HepG2 (cell line): ENCODE results near the gene EIF4H. TPM values are rescaled to one million over a fixed set of nuclear protein-coding genes. Genes with fewer than 3 reads are reported as not detected.

Experiments used
- ATAC-seq: fragments of 200-7000 bp; cut with Tn5 transposase; 3 replicates; pipeline ENCODE4 v1.9.1; 2020; ENCODE audit warnings: mild to moderate bottlenecking, moderate library complexity
- BruUV-seq: library from RNA; stranded (reverse); fragments of 400-500 nt; replicated peaks from 2 replicates; lab custom pipeline; 2021; lab: Mats Ljungman, UMichigan
- CTCF ChIA-PET: fragments of 300-600 bp; formaldehyde crosslinking; extraction: SDS; loops from one replicate; lab custom pipeline; 2021; ENCODE audit warnings: low total read pairs, inconsistent platforms, low intra/inter-chr PET ratio; lab: Yijun Ruan, JAX
- POLR2A ChIA-PET: fragments of 350-600 bp; sonication (Branson Sonifier 250); formaldehyde crosslinking; loops from one replicate; lab custom pipeline; 2020; ENCODE audit warnings: antibody characterized with exemption, inconsistent platforms; lab: Yijun Ruan, JAX
- DNase-seq: peaks from one replicate; pipeline ENCODE4 v3.0.0-alpha.2; 2015; ENCODE audit warnings: low spot score
- FAIRE-seq: peaks from 3 replicates; lab custom pipeline; 2011; peaks lifted over from hg19 to GRCh38; lab: Jason Lieb, UNC
- H2AFZ ChIP-seq: one replicate; pipeline ENCODE4 v1.6.1; 2011; ENCODE audit warnings: low read length, inconsistent platforms
- H3K27ac ChIP-seq: fragments of 300-600 bp; 3 replicates; pipeline ENCODE4 v1.8.0; 2011; ENCODE audit warnings: mixed run types, mild to moderate bottlenecking, mixed read lengths, low read length, inconsistent platforms; ENCODE audit not compliant: insufficient read depth; ENCODE audit errors: extremely low read length
- H3K27me3 ChIP-seq, 2 experiments: fragments of 200-600 bp in 1 of 2; 2 replicates in 1 of 2; 3 replicates in 1 of 2; pipeline versions ENCODE4 v1.6.0 to v1.8.0; 2011; ENCODE audit warnings: low read length in 2 of 2, mild to moderate bottlenecking in 2 of 2, moderate library complexity in 2 of 2, inconsistent platforms in 1 of 2; ENCODE audit not compliant: insufficient read depth in 2 of 2, control insufficient read depth in 1 of 2
- H3K36me3 ChIP-seq, 2 experiments: fragments of 200-600 bp in 1 of 2; replicated peaks in 1 of 2; 2 replicates in 1 of 2; 3 replicates in 1 of 2; pipeline versions ENCODE4 v1.5.1 to v1.8.0; 2011; ENCODE audit warnings: low read length in 2 of 2, inconsistent platforms in 1 of 2; ENCODE audit not compliant: insufficient read depth in 2 of 2, control insufficient read depth in 1 of 2
- H3K4me1 ChIP-seq: 2 replicates; pipeline ENCODE4 v1.5.1; 2012; ENCODE audit warnings: low read length, inconsistent platforms; ENCODE audit not compliant: insufficient read depth
- H3K4me2 ChIP-seq: 2 replicates; pipeline ENCODE4 v1.6.0; 2011; ENCODE audit warnings: low read depth, low read length, inconsistent platforms
- H3K4me3 ChIP-seq, 3 experiments: fragments of 200-600 bp in 1 of 3; sonication (generic), shearing (Covaris generic) in 1 of 3; replicated peaks in 1 of 3; 2 replicates each; pipeline ENCODE4 v1.5.1; 2011 to 2016; ENCODE audit warnings: low read length in 3 of 3, inconsistent platforms in 2 of 3, low read depth in 2 of 3, mild to moderate bottlenecking in 2 of 3, control low read depth in 1 of 3, mixed read lengths in 1 of 3; ENCODE audit not compliant: insufficient read depth in 1 of 3
- H3K79me2 ChIP-seq: one replicate; pipeline ENCODE4 v1.6.1; 2011; ENCODE audit warnings: low read length, inconsistent platforms; ENCODE audit not compliant: insufficient read depth
- H3K9ac ChIP-seq: 2 replicates; pipeline ENCODE4 v1.6.0; 2011; ENCODE audit warnings: mild to moderate bottlenecking, low read depth, low read length, inconsistent platforms; ENCODE audit not compliant: insufficient read depth
- H3K9me3 ChIP-seq: 2 replicates; pipeline ENCODE4 v1.5.1; 2012; ENCODE audit warnings: mild to moderate bottlenecking, low read length
- H4K20me1 ChIP-seq: 2 replicates; pipeline ENCODE4 v1.6.0; 2011; ENCODE audit warnings: inconsistent platforms, mild to moderate bottlenecking, low read length, moderate library complexity; ENCODE audit not compliant: insufficient read depth
- BRD4 ChIP-seq: sonication (generic); formaldehyde crosslinking; IDR thresholded peaks from 2 replicates; pipeline ENCODE4 v1.4.0; 2020; ENCODE audit warnings: missing genetic modification reagents
- FIP1L1 ChIP-seq: fragments of 200-400 bp; formaldehyde crosslinking; IDR thresholded peaks from 2 replicates; pipeline ENCODE4 v1.6.1; 2018; ENCODE audit warnings: low read depth, mild to moderate bottlenecking, low read length, moderate library complexity, borderline replicate concordance; ENCODE audit not compliant: insufficient read depth
- MBNL3 ChIP-seq: fragments of 250-450 bp; sonication (Bioruptor Pico); conservative IDR thresholded peaks from 2 replicates; pipeline ENCODE4 v1.8.0; 2022; ENCODE audit warnings: mild to moderate bottlenecking, inconsistent platforms
- RBM22 ChIP-seq: fragments of 200-400 bp; formaldehyde crosslinking; optimal IDR thresholded peaks from 2 replicates; pipeline ENCODE3; 2017; ENCODE audit warnings: mild to moderate bottlenecking, low read length, moderate library complexity
- SALL1 ChIP-seq: sonication (generic); formaldehyde crosslinking; IDR thresholded peaks from 2 replicates; pipeline ENCODE4 v1.8.0; 2022; ENCODE audit warnings: mild to moderate bottlenecking, missing genetic modification reagents
- TFE3 ChIP-seq: IDR thresholded peaks from 2 replicates; pipeline ENCODE4 v1.6.1; 2016
- ZFAT ChIP-seq: sonication (generic); formaldehyde crosslinking; conservative IDR thresholded peaks from 2 replicates; pipeline ENCODE4 v1.8.1; 2023; ENCODE audit warnings: missing genetic modification reagents, inconsistent platforms
- ZNF138 ChIP-seq: sonication (generic); formaldehyde crosslinking; IDR thresholded peaks from 2 replicates; pipeline ENCODE4 v1.5.0; 2020; ENCODE audit warnings: mild to moderate bottlenecking, low read depth, missing genetic modification reagents
- ZNF143 ChIP-seq: sonication (generic); formaldehyde crosslinking; IDR thresholded peaks from 2 replicates; pipeline ENCODE4 v1.4.0; 2020; ENCODE audit warnings: missing genetic modification reagents
- ZNF383 ChIP-seq: sonication (generic); formaldehyde crosslinking; IDR thresholded peaks from 2 replicates; pipeline ENCODE4 v1.4.0; 2020; ENCODE audit warnings: missing genetic modification reagents, mild to moderate bottlenecking, borderline replicate concordance
- ZNF530 ChIP-seq: sonication (generic); formaldehyde crosslinking; IDR thresholded peaks from 2 replicates; pipeline ENCODE4 v1.5.0; 2020; ENCODE audit warnings: low read depth, mild to moderate bottlenecking, missing genetic modification reagents
- WGBS: methylation state at CpG from one replicate; pipeline ENCODE4 v1.1.6; 2017; ENCODE audit warnings: low lambda C conversion rate; 5-methylcytosine and 5-hydroxymethylcytosine counted together
- in situ Hi-C: cut with HindIII; loops from 2 replicates; pipeline ENCODE4 v1.10.0; 2017; ENCODE audit warnings: low pct_unique_long_range_greater_than_20kb; ENCODE audit not compliant: extremely low pct_ligation_motif_present
- intact Hi-C: fragments of 100-400 bp; cut with micrococcal nuclease; formaldehyde crosslinking; loops from one replicate; pipeline ENCODE4 v1.10.0; 2022; ENCODE audit not compliant: unreplicated experiment
- polyA plus RNA-seq, 8 experiments: library from polyadenylated mRNA; depleted of rRNA in 3 of 8; stranded (reverse) in 7 of 8; unstranded in 1 of 8; fragments of >200 nt; fragmentation: Illumina TruSeq in 4 of 8; extraction: Trizol in 4 of 8; gene quantifications; 2 replicates each; pipeline versions ENCODE4 v1.2.1 to v1.2.3, GENCODE V29; 2011 to 2016; ENCODE audit warnings: low read depth in 4 of 8, missing spikeins in 1 of 8, mixed read lengths in 1 of 8; ENCODE audit not compliant: insufficient read depth in 1 of 8
- total RNA-seq, 5 experiments: library from RNA; depleted of rRNA; stranded (reverse); fragments of >200 nt; fragmentation: Illumina TruSeq; extraction: Trizol; gene quantifications; 2 replicates each; pipeline ENCODE4 v1.2.3, GENCODE V29; 2016; ENCODE audit warnings: low read depth in 1 of 5

EIF4H gene
- total and polyA plus RNA-seq, 2 of the 13 experiments (the other 11 are each of a cell fraction or from before 2014, with no cell fraction given) = 232 to 321 TPM

GRCh38 chr7:74233655-74234285 is 59.6 kb downstream of the EIF4H start:
- H3K4me1 ChIP-seq = no peaks in the 10 kb centered on the region
- TF ChIP-seq ZNF383 (CRISPR knock-in tag) (no peak), ZNF138 (CRISPR knock-in tag) (no peak), RBM22 (no peak), ZNF143 (CRISPR knock-in tag) (no peak), BRD4 (CRISPR knock-in tag) (no peak), ZFAT (CRISPR knock-in tag) (no peak), FIP1L1 (no peak), SALL1 (CRISPR knock-in tag) (no peak), TFE3 (CRISPR knock-in tag) (no peak), MBNL3 (CRISPR knock-in tag) (no peak), ZNF530 (CRISPR knock-in tag) (no peak)
- TF ChIP-seq, all 625 proteins: peak for 0
- ATAC-seq (no peak), DNase-seq (no peak), FAIRE-seq (no peak)
- no peaks in the 10 kb centered on the region for H4K20me1 ChIP-seq
- no peaks in the 10 kb centered on the region for H3K79me2 ChIP-seq
- WGBS = 94% methylated on average over 13 of the region's 13 CpGs
- no peak overlapping the region for H3K9ac ChIP-seq
- POLR2A ChIA-PET = no interaction called here
- H3K27ac ChIP-seq = no peak overlapping the region
- BruUV-seq = no TSS peak
- in situ Hi-C loops = no loop called here
- no peaks in the 10 kb centered on the region for H3K9me3 ChIP-seq
- intact Hi-C loops = no loop called here
- no peak overlapping the region for H3K4me3 ChIP-seq
- H2AFZ ChIP-seq = no peak overlapping the region
- H3K36me3 ChIP-seq = peaks cover 21 to 58% of the 10 kb centered on the region in 2 experiments; a peak in 4 of 5 replicates
- no peaks in the 10 kb centered on the region for H3K27me3 ChIP-seq
- H3K4me2 ChIP-seq = no peak overlapping the region
- CTCF ChIA-PET = no interaction called here
